Posterior vena cava (tissue), 2 donors: ENCODE data around the gene MORN1. TPM values are rescaled to one million over a fixed set of nuclear protein-coding genes. Genes with fewer than 3 reads are reported as not detected.

Experiments
- DNase-seq: peaks from one replicate; pipeline ENCODE4 v3.0.0-alpha.2; 2020; ENCODE audit warnings: low spot score
- intact Hi-C, 2 donors: fragments of 100-400 bp; cut with DNase I; formaldehyde crosslinking; loops; one replicate each; pipeline versions ENCODE4 v1.14.1 to v1.14.2; 2022 to 2023
- total RNA-seq, 2 donors: library from RNA; stranded (reverse); fragmentation: NEBNext Ultra II Directional; extraction: Animal tissue kit (Norgen Biotek cat#: 25700); gene quantifications; one replicate each; pipeline ENCODE4 v1.2.1, GENCODE V29; 2021
- donor health status: DM: yes; HTN: yes; CAD: no.
- donor health status: DM: yes; HTN: yes; CAD: no.

The MORN1 gene
- total RNA-seq, 2 donors from 2014 or later = 3.8 to 5.5 TPM

DNA sequence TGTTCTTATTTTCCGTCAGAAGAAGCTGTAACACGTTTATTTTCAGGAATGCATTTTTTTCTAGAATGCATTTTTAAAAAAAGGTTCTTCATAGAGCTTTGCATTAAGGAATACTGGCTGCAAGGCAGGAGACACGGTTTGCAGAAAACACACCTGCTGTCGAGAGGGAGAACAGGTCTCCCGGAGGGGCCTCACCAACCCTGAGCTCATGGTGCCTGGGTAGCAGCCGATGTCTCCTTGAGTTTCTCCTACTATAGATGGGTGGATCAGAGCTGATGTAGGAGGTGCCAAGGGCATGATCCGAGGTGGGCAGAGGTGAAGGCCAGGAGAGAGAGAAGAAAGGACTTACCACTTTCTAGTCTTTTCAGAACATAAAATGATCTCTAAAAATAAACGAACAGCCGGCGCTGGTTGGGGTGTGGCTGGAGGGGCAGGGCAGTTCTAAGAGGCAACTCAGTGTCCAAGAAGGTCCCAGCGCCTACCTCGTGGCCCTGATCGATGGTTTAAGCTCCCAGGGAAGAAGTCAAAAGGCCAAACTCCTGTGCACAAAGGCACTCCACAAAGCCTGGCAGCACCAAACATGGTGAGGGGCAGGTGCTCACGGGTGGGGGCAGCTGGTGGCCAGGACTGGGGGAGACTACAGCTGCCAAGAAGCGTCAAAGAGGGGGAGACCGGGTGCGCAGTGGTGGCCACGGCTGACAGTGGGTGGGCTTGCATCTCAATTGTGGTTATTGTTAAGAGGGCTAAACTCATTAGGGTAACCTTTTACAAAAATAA lies 12.2 kb downstream of the MORN1 start:
- DNase-seq = peak; percentile 67
- intact Hi-C loops = no loop called here

DNA sequence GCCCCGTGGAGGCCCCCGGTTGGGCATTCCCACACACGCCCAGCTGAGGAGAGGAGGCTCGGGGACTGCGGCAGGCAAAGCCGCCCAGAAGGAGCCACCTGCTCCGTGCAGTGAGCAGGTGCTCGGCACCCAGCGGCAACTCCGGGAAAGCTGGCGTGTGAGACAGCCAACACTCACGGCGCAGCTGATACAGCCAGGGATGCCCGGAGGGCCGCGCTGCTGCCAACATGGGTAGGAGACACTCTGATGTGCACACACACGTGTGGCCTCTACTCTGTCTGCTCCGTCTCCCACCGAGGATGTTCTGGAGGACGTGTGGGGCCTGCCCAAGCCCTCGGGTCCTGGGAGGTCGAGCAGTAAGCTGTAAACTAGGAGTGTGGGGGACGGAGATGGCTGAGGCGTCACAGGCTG lies 12.9 kb downstream of the MORN1 start:
- intact Hi-C loops = no loop called here
- DNase-seq = peak; percentile 72

DNA sequence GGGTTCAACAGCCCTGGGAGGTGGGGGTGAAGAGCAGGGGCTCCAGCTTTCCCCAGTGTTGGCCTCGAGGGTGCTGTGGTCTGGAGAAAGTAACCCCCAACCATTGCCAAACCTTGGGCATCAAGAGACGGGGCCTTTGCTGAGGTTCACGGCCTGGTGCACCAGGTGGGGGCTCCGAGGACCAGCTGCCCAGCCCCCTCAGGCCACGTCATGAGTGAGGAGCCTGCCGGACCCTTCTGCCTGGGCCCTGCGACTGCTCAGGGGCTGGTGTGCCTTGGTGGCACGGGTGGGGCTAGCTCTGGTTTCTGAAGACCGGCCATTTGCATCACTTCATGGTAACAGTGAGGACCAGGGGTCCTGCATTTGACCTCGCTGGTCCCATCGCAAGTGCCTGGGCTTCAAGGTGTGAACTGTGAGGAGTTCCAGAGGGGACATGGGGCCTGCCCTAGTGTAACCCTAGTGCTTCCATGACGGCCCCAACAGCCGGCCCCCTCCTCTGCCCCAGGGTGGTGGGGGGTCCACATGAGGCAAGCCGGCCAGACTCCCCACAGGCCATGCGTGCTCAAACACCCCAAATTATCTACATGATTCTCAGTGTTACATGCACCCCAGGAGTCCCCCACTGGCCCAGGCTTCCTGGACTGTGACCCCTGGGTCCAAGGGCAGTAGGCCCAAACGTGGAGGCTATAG lies 13.5 kb downstream of the MORN1 start:
- DNase-seq = peak; percentile 66
- intact Hi-C loops = no loop called here

DNA sequence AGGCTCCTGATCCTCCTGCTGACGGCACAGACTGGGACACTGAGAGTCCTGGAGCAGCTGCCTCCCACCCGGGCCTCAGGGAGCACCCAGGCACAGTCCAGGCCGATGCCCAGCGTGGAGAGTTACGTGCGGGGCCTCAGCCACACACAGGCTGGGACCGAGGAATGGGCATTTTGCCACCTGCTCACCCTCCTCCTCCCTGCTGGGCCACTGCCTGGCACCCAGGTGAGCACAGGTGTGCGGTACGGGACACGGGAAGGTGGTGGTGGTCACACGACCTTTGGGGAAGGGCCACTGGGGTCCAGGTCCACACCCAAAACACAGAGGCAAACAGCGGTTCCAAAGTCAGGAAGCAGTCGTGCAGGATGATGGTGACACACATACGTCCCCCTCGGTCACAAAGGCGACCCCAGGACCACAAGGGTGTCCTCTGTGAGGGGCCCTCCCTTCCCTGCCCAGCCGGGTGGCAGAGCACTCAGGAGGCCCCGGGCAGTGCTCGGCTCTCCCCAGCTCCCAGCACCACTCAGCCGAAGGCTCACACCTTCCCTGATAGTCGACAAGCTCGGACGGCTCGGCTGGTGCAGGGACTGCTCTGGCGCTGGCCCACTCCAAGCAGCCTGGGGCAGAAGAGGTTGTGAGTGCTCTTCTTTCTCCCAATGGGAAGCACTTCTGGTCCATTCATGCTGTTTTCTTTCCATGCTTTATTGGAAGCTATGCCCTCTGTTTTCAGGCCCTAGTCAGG lies 14.3 kb downstream of the MORN1 start:
- DNase-seq = peak; percentile 68
- intact Hi-C loops = no loop called here

DNA sequence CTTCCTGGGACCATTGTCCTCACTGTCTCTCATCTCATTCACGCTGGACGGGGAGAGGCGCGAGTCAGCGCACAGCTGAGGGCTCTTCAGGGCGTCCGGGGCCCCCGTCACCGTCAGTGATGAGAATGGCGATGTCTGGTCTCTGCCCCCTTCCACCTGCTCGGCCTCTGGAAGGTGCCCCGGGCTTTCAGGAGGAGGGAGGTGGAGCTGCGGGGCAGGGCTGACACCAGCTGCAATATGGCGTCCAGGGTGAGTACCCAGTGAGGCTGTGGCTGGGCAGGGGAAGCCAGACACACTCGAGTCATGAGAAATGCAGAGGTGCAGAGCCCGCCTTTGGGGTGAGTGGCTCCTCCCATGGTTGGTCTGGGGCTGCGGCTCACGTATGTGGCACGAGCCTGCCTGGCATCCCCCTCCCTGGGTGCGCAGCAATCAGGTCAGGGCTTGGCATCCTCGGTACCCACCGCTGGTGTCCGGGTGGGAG lies 15.1 kb downstream of the MORN1 start:
- intact Hi-C loops = no loop called here
- peak; percentile 72 for DNase-seq

DNA sequence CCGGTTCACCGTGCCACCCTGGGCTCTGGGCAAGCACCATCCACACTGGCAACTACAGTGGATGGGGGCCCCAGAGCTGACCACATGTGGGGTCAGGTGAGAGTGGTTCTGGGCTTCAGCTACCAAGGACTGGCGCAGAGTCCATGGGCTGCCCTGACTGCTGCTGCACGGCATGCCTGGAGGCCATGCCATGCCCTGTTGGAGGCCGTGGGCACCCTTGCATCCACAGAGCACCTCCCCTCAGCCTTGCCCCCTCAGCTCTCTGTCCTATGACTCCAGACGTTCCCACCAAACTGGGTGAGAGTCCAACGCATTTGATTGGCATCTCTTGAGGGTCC lies 15.5 kb downstream of the MORN1 start:
- intact Hi-C loops = no loop called here
- DNase-seq = no peak

DNA sequence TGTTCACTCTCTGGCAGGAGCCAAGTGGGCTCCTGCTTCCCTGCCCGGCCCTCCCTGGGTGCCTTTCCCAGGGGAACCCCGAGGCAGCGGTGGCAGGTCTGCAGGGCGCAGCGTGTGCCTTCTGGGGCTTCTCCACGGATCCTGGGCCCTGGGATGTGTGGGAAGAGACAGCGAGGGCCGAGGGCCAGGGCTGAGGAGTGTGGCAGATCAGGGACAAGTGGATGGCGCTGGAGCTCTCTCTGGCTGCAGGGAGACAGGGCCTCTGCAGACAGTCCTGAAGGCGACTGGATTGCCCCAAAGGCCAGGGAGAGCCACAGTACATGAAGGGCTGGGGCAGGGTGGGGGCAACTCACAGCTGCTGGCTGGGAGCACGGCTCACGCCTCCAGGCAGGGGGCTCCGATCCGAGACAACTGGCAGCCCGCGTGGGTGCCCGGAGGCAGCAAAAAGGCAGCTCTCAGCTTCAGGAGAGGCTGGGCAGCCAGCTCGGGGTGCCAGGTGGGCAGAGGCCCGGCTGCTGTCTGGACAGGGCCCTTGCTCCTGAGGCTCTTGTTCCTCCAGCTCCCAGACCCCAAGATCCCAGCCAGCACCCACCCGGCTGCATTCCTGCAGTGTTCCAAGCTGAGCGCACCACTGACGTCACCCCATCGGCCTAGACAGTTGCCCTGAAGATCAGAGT lies 16.0 kb downstream of the MORN1 start:
- intact Hi-C loops = no loop called here
- DNase-seq = peak; percentile 78

DNA sequence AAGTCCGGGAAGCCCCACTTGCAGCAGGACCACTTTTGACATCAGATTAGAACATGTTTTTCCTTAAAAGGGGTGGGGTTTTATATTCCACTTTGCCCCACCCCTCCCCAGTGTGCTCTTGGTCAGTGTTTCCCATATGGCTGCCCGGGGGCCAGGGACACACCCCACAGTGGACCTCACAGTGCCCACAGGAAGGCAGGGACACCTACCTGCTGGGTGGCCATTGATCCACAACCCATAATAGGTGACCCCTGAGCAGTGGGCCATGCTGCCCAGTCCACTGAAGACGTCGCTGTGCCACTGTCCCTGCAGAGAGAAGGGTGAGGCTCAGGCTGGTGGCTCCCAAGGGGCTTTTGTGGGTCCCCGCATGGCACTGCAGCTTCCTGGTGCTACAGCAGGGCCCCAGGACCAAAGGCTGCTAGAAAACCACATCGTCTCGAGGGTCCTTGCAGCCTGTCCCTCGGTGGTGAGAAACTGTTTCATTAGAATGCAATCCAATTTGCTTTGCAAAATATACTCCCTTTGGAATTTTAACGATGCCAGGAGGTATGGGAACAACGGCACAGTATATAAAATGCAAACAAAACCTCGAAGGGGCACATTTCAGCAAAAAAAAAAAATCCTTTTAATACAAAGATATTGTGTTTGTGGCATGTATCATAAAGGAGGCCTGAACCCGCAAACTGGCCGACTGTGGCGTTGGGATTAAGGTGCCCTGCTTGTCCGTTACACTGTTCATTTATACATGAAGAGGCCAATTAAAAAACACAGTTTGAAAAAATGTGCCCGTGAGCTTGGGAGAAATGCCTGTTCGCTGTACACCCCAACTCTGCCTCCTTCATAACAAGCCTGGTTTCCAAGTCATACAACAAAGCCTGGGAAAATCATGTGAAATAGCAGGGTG lies 16.9 kb downstream of the MORN1 start:
- peak; percentile 8 for DNase-seq
- intact Hi-C loops = loop anchor here (5.0 kb wide), 2 partner anchors 37 to 47 kb away; no protein-coding TSS in a partner anchor

DNA sequence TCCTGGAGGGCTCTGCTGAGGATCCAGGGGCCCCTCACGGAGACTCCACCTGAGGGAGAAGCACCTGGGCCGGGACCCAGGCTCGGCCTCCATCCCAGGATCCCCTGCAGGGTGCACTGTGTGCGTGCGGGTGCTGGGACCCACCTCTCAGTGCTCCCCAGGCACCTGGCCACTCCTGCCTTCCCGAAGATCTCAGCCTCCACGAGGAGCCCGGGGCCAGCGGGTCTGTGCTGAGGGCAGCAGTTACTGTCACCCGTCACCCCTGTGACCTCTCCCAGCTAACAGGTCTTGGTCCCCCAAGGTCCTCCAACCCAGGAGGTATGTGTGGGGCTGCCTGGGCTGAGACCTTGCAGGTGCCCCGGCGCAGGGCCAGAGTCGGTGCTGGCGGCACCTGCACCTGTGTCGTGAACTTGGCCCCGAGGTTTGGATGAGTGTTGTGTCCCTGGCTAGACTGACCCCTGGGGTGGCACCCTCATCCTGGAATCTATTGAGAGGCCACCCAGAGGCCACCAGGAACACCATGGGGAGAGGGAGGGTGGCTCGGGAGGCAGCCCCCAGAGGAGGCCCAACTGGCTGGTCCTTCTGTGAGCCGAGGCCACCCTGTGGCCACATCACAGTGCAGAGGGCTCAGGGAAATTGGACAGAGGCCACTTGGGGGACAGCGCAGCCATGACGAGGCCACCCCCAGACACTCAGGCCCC lies 17.7 kb downstream of the MORN1 start:
- intact Hi-C loops = loop anchor here (5.0 kb wide), 2 partner anchors 36 to 46 kb away; no protein-coding TSS in a partner anchor
- peak; percentile 72 for DNase-seq

DNA sequence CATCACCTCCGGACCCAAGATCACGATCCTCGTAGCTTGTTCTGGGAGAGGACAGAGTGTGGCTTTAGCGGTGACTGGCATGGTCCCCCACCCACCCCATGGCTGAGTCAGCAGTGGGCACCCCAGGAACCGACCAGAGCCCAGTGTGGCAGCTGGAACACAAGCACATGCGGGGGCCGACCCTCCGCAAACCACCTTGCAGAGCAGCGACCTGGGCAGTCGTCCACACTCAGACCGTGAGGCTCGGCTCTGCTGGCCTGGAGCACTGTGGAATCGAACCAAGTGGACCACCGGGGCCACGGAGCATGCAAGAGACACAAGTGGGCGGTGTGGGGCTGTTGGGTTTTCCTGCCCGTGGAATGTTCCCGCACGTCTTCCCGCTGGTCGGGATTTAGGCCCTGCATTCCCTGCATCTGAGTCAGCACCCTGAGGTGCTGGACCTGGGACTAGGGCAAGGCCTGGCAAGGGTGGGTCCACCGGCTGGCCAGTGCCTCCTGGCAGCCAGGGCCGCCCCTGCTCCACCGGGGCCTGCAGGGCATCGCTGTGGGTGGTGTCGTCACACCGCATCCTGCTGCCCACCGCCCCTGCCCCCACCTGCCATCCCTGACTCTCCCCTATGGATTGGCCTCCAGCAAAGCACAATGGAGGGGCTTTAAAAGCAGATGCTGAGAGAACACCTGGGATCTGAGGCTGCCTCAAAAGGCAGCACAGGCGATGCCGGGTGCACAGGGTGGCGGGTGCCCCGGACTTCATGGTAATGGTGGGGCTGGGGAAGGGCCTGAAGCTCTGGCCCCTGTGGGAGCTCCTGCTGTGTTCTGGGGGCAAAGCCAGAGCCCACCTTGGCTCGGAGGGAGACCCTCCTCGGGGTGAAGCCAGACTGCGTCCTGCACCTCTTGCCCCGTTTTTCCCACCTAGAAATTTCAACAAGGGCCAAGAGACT lies 18.5 kb downstream of the MORN1 start:
- intact Hi-C loops = loop anchor here (5.0 kb wide), 2 partner anchors 36 to 46 kb away; no protein-coding TSS in a partner anchor
- peak; percentile 78 for DNase-seq

DNA sequence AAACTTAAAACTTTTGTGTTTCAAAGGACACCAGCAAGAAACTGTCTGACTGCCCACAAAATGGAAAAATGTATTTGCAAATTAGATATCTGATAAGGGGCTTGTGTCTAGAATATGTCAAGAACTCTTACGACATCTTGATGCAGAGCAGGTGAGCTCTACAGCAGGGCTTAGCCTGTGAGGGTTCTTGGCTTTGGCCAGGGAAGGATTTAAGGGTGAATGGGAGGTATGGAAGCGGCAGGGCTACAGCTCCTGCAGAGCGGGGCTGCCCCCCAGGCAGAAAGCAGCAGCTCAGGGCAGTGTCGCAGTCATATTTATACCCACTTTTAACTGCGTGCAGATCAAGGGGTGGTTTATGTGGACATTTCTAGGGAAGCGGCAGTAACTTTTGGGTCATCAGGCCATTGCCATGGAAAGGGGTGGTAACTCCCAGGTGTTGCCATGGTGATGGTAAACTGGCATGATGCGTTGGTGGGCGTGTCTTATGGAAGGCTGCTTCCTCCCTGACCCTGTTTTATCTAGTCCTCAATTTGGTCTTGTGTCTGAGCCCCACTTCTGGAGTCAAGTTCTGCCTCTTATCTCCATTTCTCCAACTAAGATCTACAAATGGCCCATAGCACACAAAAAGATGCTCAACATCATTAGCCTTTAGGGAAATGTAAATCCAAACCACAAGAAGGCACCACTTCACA lies 23.2 kb downstream of the MORN1 start:
- peak; percentile 30 for DNase-seq
- intact Hi-C loops = no loop called here

DNA sequence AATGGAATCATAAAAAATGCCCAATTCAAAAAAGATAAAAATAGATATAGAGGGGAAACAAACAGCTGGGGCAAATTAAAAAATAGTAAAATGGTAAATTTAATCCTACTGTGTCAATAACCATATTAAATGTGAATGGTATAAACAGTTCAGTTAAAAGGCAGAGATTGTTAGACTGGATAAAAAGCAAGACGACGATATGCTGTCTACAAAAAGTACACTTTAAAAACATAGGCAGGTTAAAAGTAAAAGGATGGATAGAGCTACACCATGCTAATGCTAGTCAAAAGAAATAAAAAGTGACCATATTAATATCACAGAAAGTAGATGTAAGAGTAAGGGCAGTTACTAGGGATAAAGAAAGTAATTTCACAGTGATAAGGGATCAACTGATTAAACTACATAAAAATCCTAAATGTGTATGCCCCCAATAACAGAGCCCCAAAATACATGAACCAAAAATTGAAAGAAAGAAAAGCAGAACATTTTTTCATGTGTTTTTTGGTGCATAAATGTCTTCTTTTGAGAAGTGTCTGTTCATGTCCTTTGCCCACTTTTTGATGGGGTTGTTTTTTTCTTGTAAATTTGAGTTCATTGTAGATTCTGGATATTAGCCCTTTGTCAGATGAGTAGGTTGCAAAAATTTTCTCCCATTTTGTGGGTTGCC lies 27.4 kb downstream of the MORN1 start:
- intact Hi-C loops = no loop called here
- no peak for DNase-seq

DNA sequence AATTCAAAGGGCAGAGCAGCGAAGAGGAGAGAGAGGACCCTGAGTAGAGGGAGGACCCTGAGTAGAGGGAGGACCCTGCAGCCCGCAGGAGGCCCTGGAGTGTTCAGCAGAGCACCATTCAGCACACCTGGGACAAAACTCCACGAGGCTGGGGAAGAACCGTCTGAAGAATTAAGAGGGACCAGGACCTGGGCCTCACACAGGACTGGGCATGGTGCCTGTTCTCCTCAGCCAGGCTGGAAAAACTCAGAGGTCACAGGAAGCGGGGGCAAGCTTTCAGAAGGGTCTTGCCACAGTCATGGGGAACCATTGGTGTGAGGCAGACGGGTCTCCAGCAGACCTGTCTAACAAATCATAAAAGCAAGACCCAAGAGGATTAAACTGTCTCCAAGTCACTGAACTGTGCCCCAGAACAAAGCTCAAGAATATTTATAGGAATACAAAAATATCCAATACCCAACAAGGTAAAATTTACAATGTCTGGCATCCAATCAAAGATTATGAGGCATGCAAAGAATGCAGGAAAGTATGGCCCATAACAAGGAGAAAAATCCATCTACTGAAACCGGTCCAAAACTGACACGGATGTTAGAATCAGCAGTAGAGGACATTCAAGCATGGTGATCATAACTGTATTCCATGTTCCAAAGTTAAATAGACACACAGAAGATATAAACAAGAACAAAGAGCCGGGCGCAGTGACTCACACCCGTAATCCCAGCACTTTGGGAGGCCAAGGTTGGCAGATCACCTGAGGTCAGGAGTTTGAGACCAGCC lies 30.6 kb downstream of the MORN1 start:
- DNase-seq = peak; percentile 37
- intact Hi-C loops = no loop called here

DNA sequence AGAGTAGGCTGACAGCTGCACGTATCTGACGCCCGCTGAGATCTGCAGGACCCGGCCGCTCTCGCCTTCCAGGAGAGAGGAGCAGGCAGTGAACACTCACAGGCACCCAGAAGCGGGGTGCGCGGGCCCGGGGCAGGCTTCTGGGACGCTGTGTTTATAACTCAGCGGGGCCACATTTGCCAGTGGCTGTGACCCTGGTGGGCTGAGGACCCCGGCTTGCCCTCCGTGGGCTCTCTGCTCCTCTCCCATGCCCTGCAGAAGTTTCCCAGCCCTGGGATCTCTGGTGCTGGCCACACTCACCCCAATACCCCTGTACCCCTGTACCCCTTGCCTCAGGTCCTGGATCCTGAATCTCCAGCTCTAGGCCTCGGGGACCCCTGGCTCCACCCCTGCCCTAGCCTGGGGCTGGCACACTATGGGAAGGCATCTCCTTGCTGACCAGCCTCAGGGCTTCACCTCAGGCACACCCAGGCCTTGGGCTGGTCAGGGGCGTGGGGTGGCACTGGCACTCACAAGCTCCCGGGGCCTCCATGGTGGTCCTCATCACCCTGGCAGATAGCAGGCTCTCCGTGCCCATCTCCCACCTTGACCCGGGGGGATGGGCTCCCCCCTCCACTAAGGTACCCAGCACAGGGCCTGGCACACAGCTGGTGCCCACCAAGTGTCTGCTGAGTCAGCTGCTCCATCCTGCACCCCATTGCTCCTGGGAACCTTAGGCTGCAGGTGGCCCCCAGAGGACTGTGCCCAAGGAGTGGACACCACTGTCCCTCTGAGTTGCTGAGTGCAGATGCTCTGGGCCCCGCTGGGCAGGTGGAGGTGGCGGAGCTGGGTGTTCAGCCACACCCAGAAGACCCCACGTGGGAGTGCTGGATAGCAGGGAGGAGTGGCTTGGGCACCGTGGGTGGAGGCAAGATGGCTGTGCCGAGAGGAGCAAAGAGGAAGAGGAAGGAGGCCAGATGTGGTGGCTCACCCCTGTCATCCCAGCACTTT lies 32.4 kb downstream of the MORN1 start:
- peak; percentile 66 for DNase-seq
- intact Hi-C loops = no loop called here
